GM06990 (cell line): ENCODE measurements around the gene BLOC1S4.
"Not testable (repeated sequence)": the region's sequence is repeated elsewhere in the genome, so short reads cannot be mapped to it uniquely, and the experiment has no call there.

Experiments
- DNase-seq: peaks from one replicate; pipeline ENCODE4 v3.0.0-alpha.2; 2011; ENCODE audit not compliant: insufficient read length; ENCODE audit errors: extremely low read depth
- H3K27me3 ChIP-seq: replicated peaks from 2 replicates; pipeline ENCODE4 v1.6.0; 2011; ENCODE audit warnings: low read length; ENCODE audit not compliant: control insufficient read depth, insufficient read depth
- H3K36me3 ChIP-seq: 2 replicates; pipeline ENCODE4 v1.5.1; 2011; ENCODE audit warnings: low read length; ENCODE audit not compliant: control insufficient read depth, insufficient read depth
- H3K4me3 ChIP-seq: replicated peaks from 2 replicates; pipeline ENCODE4 v1.5.1; 2011; ENCODE audit warnings: low read depth, mild to moderate bottlenecking, control low read depth, low read length
- CTCF ChIP-seq: IDR thresholded peaks from 2 replicates; pipeline ENCODE4 v1.5.1; 2011; ENCODE audit warnings: low read length, control low read depth, mild to moderate bottlenecking, inconsistent platforms; ENCODE audit not compliant: insufficient read depth, poor library complexity, severe bottlenecking

Gene BLOC1S4

DNA sequence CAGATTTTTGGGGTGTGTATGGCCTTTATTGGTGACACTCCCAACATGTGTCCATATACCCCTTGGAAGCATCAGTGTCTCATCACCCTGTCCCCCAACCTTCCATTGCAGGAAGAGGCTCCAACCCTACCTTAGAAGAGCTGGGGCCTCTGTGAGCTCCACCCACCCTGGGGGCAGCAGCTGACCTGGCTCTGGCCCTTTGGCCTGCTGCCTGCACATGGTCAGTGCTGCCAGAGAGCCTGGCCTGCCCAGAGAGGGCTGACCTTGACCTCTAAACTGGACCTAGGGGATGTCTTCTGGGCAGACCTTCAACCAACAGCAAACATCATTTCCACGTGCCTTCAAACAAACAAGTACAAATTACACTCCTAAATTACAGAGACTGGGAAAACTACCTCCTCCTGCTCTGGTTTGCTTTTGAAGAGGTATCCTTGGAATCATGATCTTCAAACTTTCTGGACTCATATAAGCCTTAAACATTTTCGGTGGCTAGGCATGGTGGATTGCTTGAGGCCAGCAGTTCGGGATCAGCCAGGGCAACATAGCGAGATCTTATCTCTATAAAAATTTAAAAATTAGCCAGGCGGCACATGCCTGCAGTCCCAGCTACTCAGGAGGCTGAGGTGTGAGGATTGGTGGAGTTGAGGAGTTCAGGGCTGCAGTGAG is 39.2 kb downstream of the BLOC1S4 start:
- Histone ChIP-seq H3K27me3 (peaks cover 2% of the 10 kb centered on the region), H3K4me3 (no peak overlapping the region), H3K36me3 (no peaks in the 10 kb centered on the region)
- TF ChIP-seq CTCF = no peak
- DNase-seq = no peak

DNA sequence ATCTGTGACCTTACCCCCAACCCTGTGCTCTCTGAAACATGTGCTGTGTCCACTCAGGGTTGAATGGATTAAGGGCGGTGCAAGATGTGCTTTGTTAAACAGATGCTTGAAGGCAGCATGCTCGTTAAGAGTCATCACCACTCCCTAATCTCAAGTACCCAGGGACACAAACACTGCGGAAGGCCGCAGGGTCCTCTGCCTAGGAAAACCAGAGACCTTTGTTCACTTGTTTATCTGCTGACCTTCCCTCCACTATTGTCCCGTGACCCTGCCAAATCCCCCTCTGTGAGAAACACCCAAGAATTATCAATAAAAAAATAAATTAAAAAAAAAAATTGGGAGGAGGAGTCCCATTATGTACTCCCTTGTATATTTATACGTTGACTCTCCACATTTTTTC is 40.4 kb downstream of the BLOC1S4 start:
- H3K4me3 ChIP-seq, H3K27me3 ChIP-seq, H3K36me3 ChIP-seq, DNase-seq: not testable (repeated sequence)

DNA sequence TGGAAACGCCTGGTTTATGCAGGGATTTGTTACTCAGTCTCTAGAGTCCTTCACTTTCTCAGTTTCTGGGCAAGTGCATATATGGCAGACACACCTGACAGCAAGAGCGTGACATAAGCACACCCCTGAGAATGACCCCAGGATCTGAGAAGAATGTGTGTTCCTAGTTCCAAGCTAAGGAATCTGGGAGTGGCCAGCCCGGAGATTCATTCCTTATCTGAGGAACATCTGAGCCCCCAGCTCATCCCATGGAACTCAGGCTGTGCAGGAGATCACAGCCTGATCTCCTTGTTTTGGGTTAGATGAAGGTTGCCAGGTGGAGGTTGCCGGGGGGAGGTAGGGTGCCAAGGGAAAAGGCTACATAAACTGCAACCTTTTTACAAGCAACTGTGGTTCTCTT is 42.8 kb downstream of the BLOC1S4 start:
- peaks cover 2% of the 10 kb centered on the region for H3K27me3 ChIP-seq
- DNase-seq = no peak
- H3K4me3 ChIP-seq = no peak overlapping the region
- H3K36me3 ChIP-seq = no peaks in the 10 kb centered on the region
- no peak for TF ChIP-seq CTCF

DNA sequence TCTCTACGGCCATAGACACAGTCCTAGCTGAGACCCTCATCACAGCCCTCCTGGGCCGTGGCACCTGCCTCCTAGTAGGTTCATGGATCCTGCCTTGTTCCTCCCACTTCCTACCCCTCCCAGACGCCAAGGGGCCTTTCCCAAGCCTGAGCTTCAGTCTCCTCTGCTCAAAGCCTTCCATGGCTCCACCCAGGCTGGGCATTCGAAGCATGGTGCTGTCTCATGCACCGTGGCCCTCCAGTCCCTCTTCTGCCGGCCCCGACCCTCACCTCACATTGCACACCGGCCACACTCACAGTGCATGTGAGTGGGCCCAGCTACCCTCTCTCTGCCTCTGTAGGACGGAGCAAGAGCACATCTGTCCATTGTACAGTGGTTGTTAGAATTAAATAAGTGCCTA is 44.9 kb downstream of the BLOC1S4 start:
- Histone ChIP-seq H3K4me3 (no peak overlapping the region), H3K36me3 (no peaks in the 10 kb centered on the region), H3K27me3 (peaks cover 2% of the 10 kb centered on the region)
- DNase-seq = no peak
- no peak for TF ChIP-seq CTCF

DNA sequence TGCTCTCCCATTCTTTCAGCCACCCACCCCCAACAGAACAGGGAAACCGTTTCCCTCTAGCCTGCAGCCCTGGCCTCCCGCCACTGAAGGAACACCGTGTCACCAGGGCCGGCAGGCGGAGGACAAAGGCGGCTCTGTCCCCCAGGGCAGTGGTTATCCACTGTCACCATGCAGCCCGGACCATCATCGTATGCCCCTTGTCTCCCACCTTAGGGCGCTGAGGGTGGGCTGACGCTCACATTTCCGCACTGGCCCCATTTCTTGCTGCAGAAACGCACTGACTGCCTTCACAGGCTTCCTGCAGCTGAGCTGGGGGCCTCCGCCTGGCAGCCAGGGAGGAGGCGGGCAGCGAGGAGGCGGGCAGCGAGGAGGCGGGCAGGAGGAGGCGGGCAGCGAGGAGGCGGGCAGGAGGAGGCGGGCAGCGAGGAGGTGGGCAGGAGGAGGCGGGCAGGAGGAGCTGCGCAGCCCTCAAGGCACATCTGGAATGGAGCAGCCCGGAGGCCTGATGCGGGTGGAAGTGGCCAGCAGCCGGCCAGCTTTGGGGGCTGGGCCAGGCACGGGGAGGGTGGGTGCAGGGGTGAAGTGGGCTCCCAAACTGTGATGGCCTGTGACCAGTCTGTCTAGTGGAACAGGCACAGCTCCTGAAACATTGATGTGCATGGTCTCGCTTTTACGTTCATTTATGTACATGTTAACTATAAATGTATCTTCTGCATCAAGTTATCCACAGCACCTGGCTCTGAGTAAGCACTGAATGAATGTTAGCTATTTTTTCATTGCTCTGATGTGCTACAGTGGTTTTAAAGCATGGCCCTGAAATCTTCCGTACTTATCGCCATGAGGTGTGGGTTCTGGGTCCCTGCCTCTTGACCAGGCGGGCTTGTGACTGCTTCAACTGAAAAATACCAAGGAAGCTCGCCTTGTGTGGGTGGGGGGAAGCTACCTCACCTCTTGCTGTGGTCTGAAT is 46.0 kb downstream of the BLOC1S4 start:
- H3K36me3 ChIP-seq = no peaks in the 10 kb centered on the region
- no peak overlapping the region for H3K4me3 ChIP-seq
- DNase-seq = no peak
- no peak for TF ChIP-seq CTCF
- H3K27me3 ChIP-seq = peaks cover 2% of the 10 kb centered on the region

DNA sequence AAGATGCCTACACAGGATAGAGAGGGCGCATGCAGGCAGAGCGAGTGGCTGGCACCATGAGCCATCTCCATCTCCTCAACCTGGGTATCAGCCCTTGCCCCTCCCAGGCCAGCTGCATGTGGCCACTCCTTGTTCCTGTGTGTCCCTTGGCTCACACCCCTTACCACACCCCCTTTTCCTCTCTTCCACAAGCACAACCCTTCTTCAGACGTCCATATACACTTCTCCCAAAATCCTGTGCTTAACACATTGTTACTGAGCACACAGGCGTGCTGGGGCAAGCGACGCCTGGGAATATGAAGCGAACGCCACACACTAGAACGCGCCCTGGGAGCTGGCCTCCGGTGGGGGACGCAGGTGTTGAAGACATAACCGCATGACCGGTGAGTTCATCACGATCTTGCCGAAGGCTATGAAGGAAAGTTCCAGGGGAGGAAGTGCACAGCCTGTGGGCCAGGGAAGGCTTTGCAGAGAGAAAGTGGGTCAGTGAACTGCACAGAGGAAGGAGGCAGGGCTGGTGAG is 47.4 kb downstream of the BLOC1S4 start:
- no peak for DNase-seq
- H3K4me3 ChIP-seq = no peak overlapping the region

More for the DNA sequence above, 47.4 kb downstream of the BLOC1S4 start:
- TF ChIP-seq CTCF = no peak
- H3K36me3 ChIP-seq = no peaks in the 10 kb centered on the region
- peaks cover 2% of the 10 kb centered on the region for H3K27me3 ChIP-seq
